Hepatocyte (in vitro differentiated cells): ENCODE measurements around the gene KLHL30.

Experiments
- CTCF ChIP-seq: fragments of 200-600 bp; sonication (generic); IDR thresholded peaks from 2 replicates; pipeline ENCODE4 v1.5.1; 2016; ENCODE audit warnings: antibody characterized with exemption, mild to moderate bottlenecking; ENCODE audit not compliant: poor library complexity
- EZH2 ChIP-seq: fragments of 200-600 bp; sonication (generic); IDR thresholded peaks from 2 replicates; pipeline ENCODE4 v1.6.1; 2016; ENCODE audit warnings: antibody characterized with exemption, mild to moderate bottlenecking, borderline replicate concordance
- EZH2phosphoT487 ChIP-seq: fragments of 200-600 bp; sonication (generic); IDR thresholded peaks from one replicate; pipeline ENCODE4 v1.6.1; 2018; ENCODE audit warnings: antibody characterized with exemption, mild to moderate bottlenecking, low read depth, moderate library complexity; ENCODE audit not compliant: unreplicated experiment, severe bottlenecking

DNA sequence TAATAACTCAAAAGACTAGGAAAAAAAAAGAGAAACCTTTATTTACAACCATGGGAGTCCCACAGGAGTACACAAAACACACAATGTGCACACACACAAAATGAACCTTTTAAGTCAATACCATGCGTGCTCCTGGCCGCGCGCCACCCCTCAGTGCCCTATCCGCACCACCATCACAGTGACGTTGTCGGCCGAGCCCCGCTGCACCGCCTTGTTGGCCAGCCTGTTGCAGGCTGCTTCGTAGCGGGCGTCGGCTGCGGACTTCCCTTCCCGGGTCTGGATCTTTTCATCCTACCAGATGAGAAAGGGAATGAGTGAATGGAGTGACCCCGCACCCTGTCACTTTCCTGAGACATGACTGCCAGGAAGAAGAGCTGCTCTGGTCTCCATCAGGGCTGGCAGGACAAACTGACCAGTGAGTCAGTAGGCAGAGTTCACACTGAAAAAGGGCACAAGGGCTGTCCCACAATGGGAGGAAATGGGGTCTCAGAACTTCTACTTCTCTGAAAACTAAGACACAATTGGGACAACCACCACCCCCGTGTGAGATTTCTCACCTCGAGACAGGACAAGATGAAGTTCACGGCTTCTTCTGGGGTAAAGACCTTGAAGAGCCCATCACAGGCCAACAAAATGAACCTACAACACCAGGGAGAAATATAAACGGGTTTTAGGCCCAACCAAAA lies 32.1 kb downstream of the KLHL30 start:
- TF ChIP-seq CTCF = no peak
- no peak for TF ChIP-seq EZH2
- no peak for TF ChIP-seq EZH2phosphoT487
